Neural progenitor cell (in vitro differentiated cells): ENCODE measurements around the gene CREG1.

Experiments used
- CTCF ChIP-seq: fragments of 200-600 bp; sonication (generic); IDR thresholded peaks from 2 replicates; pipeline ENCODE4 v1.5.1; 2017; ENCODE audit warnings: antibody characterized with exemption, mild to moderate bottlenecking
- EZH2 ChIP-seq: fragments of 200-600 bp; sonication (generic); IDR thresholded peaks from 2 replicates; pipeline ENCODE4 v1.6.1; 2017; ENCODE audit warnings: antibody characterized with exemption, mild to moderate bottlenecking, moderate library complexity

- TF ChIP-seq EZH2: peak; percentile 47
- peak; percentile 15 for TF ChIP-seq CTCF
Measured at GRCh38 chr1:167553136-167554027, at the start of gene CREG1.
